Measurements from ENCODE around the gene SERGEF. TPM values are rescaled to one million over a fixed set of nuclear protein-coding genes. Genes with fewer than 3 reads are reported as not detected.

Gene SERGEF
- total and polyA plus RNA-seq, 10 of the 15 experiments (the other 5 are each of a cell fraction or from before 2014, with no cell fraction given), result 14.6 to 27.8 (median 22.4) TPM

DNA sequence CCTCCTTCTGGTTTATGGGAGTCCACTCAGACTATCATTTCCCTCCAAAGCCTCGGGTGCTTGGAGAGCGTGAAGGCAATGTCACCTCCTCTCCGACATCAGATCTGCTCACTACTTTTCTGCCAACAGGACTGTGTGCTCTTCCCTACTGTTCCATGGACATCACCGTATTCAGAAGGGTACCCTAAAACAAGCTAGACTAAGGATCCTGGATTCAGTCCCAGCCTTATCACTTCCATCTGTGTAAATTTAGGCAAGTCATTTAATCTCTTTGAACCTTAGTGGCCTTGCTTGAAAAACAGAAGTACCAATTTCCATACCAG lies 200.0 kb downstream of the SERGEF start (continued):
- no peak for TF ChIP-seq PBX3 (IDR thresholded peaks at IDR 0.05; ENCODE audit: insufficient replicate concordance, low read depth, low read length)
- TF ChIP-seq KAT2A (conservative IDR thresholded peaks at IDR 0.05; ENCODE audit: control insufficient read depth, low read depth, low read length), result no peak

DNA sequence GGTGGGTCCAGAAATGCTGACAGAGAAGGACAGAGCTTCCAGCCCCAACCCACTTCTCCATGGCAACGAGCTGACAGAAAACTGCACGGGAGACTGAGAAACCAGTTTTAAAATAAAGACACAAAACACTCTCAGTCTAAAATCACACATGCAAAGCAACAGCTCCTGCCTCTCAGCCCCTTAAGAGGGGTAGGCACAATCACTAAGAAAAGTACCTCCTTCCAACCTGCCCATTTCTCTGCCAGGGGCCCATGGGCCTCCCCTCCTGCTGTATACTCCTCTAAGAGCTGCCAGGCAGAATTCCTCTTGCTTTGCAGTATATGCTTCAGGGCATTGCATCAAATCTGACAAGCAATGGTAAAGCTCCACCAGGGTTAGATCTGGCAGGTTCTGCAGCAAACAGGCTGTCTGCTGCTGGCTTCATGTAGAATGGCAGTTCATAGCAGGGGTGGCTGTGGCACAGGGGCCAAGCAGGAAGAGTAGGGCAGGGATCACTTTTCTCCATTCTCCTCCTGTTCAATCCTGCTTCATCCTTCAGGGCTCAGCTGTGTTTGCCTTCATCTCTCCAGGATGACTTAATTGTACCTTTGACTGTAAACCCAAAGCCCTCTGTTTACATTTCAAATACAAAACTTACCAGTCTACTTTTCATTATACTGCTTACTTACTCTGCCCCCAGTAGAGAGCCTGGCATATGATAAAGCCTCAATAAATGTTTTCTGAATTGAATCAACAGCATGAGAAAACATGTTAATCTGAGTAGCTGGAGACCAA lies 200.6 kb downstream of the SERGEF start:
- Histone ChIP-seq H3K9ac (ENCODE audit: control insufficient read depth, insufficient read depth, low read length) (no peak overlapping the region), H3K9me3 (replicated peaks; ENCODE audit: control insufficient read depth, insufficient read depth, low read length) (no peaks in the 10 kb centered on the region), H3K36me3 (ENCODE audit: control insufficient read depth in 2 of 2, insufficient read depth in 2 of 2, low read length in 1 of 2) (no peaks in the 10 kb centered on the region; a peak in 1 of 4 replicates), H3K27ac (ENCODE audit: control insufficient read depth, insufficient read depth) (no peak overlapping the region), H3K4me3 (no peak overlapping the region), H4K20me1 (ENCODE audit: control insufficient read depth, insufficient read depth) (no peaks in the 10 kb centered on the region), H3K4me2 (ENCODE audit: control insufficient read depth, insufficient read depth) (no peak overlapping the region), H3K27me3 (replicated peaks in 1 of 2; ENCODE audit: control insufficient read depth in 2 of 2, insufficient read depth in 2 of 2, low read length in 1 of 2) (no peaks in the 10 kb centered on the region), H3K79me2 (ENCODE audit: control insufficient read depth, insufficient read depth, low read length) (no peaks in the 10 kb centered on the region), H3K4me1 (ENCODE audit: control insufficient read depth, insufficient read depth, low read length) (no peaks in the 10 kb centered on the region), H2AFZ (ENCODE audit: control insufficient read depth, low read depth, low read length) (no peak overlapping the region)
- RAD21 ChIA-PET (ENCODE audit: unreplicated experiment), result no interaction called here
- CTCF ChIA-PET, result interaction anchor here (1.9 kb wide), 1 partner anchor 81 kb away, joined by 6 read pairs; no protein-coding TSS in a partner anchor
- POLR2A ChIA-PET, result no interaction called here
- FAIRE-seq (no peak), ATAC-seq (no peak), DNase-seq (ENCODE audit: low read depth, low spot score) (no peak)
- WGBS (ENCODE audit: insufficient coverage, insufficient replicate concordance, low lambda C conversion rate, missing lambda C conversion rate), result 71% methylated on average over 2 of the region's 2 CpGs
- BruUV-seq (replicated peaks), result no TSS peak
- SMC1A ChIA-PET (ENCODE audit: uncharacterized antibody, unreplicated experiment), result interaction anchor here (1.3 kb wide), 1 partner anchor 10 kb away, joined by 4 read pairs; no protein-coding TSS in a partner anchor
- intact Hi-C loops (cut with micrococcal nuclease; ENCODE audit: unreplicated experiment) (no loop called here), in situ Hi-C loops (cut with MboI) (no loop called here)
- no peak for TF ChIP-seq ZNF207 (IDR thresholded peaks at IDR 0.05; ENCODE audit: borderline replicate concordance)
- TF ChIP-seq, protein P1, sequence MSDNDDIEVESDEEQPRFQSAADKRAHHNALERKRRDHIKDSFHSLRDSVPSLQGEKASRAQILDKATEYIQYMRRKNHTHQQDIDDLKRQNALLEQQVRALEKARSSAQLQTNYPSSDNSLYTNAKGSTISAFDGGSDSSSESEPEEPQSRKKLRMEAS (IDR thresholded peaks at IDR 0.05; ENCODE audit: low read depth, low read length), result no peak
- no peak for TF ChIP-seq IRF3 (IDR thresholded peaks at IDR 0.05)
- no peak for TF ChIP-seq CREM (IDR thresholded peaks at IDR 0.05; ENCODE audit: low read depth)
- no peak for TF ChIP-seq KAT2A (conservative IDR thresholded peaks at IDR 0.05; ENCODE audit: control insufficient read depth, low read depth, low read length)
- TF ChIP-seq ZNF24 (IDR thresholded peaks at IDR 0.05), result no peak
- TF ChIP-seq RBBP5 (conservative IDR thresholded peaks at IDR 0.05), result no peak
- TF ChIP-seq PAX5 (IDR thresholded peaks at IDR 0.05; ENCODE audit: borderline replicate concordance, low read depth, low read length), result no peak
- no peak for TF ChIP-seq MLLT1 (IDR thresholded peaks at IDR 0.05)
- no peak for TF ChIP-seq RFX5 (IDR thresholded peaks at IDR 0.05; ENCODE audit: low read depth, low read length)
- TF ChIP-seq ZNF274 (IDR thresholded peaks at IDR 0.05; ENCODE audit: insufficient read depth, insufficient read length), result no peak
- TF ChIP-seq ZNF687 (IDR thresholded peaks at IDR 0.05), result no peak
- no peak for TF ChIP-seq NBN (IDR thresholded peaks at IDR 0.05)
